Caco-2 (cell line): ENCODE data around the gene GADL1. TPM values are rescaled to one million over a fixed set of nuclear protein-coding genes. Genes with fewer than 3 reads are reported as not detected.

Experiments
- BruUV-seq: library from RNA; stranded (reverse); fragments of 400-500 nt; replicated peaks from 2 replicates; lab custom pipeline; 2021; lab: Mats Ljungman, UMichigan
- CTCF ChIA-PET: fragments of 300-600 bp; sonication (Branson Sonifier 250); formaldehyde crosslinking; loops from one replicate; lab custom pipeline; 2022; ENCODE audit warnings: antibody characterized with exemption; lab: Charles Lee
- POLR2A ChIA-PET: fragments of 300-600 bp; sonication (Branson Sonifier 250); formaldehyde crosslinking; loops from one replicate; lab custom pipeline; 2022; ENCODE audit warnings: antibody characterized with exemption; lab: Charles Lee
- DNase-seq, 2 experiments: peaks; one replicate each; pipeline versions ENCODE4 v3.0.0 to v3.0.0-alpha.2; 2020 to 2022
- H3K27me3 ChIP-seq: replicated peaks from 2 replicates; pipeline ENCODE4 v1.6.0; 2011; ENCODE audit warnings: low read length; ENCODE audit not compliant: control insufficient read depth, insufficient read depth
- H3K36me3 ChIP-seq: 2 replicates; pipeline ENCODE4 v1.5.1; 2011; ENCODE audit warnings: low read length; ENCODE audit not compliant: control insufficient read depth, insufficient read depth
- H3K4me1 ChIP-seq: fragments of 250-450 bp; sonication (Bioruptor Pico); 2 replicates; pipeline ENCODE4 v1.5.1; 2020; ENCODE audit warnings: mild to moderate bottlenecking
- H3K4me3 ChIP-seq: 2 replicates; pipeline ENCODE4 v1.5.1; 2011; ENCODE audit warnings: low read depth, mild to moderate bottlenecking, control low read depth, low read length
- H3K9me3 ChIP-seq: fragments of 250-450 bp; sonication (Bioruptor Pico); 2 replicates; pipeline ENCODE4 v1.5.1; 2020; ENCODE audit warnings: mild to moderate bottlenecking, moderate library complexity
- H3K27ac Mint-ChIP-seq: one replicate; pipeline ENCODE4 v1.8.0; 2022; ENCODE audit warnings: mixed read lengths; ENCODE audit not compliant: unreplicated experiment
- H3K27me3 Mint-ChIP-seq: one replicate; pipeline ENCODE4 v1.8.0; 2022; ENCODE audit warnings: mixed read lengths; ENCODE audit not compliant: insufficient read depth, unreplicated experiment
- H3K36me3 Mint-ChIP-seq: one replicate; pipeline ENCODE4 v1.8.0; 2022; ENCODE audit warnings: mild to moderate bottlenecking, mixed read lengths; ENCODE audit not compliant: insufficient read depth, unreplicated experiment
- H3K4me1 Mint-ChIP-seq: one replicate; pipeline ENCODE4 v1.8.0; 2022; ENCODE audit warnings: low read depth, mixed read lengths; ENCODE audit not compliant: unreplicated experiment
- H3K4me3 Mint-ChIP-seq: one replicate; pipeline ENCODE4 v1.8.0; 2022; ENCODE audit warnings: mild to moderate bottlenecking, moderate library complexity, mixed read lengths; ENCODE audit not compliant: unreplicated experiment
- H3K9me3 Mint-ChIP-seq: one replicate; pipeline ENCODE4 v1.8.0; 2022; ENCODE audit warnings: mixed read lengths; ENCODE audit not compliant: unreplicated experiment
- intact Hi-C: fragments of 100-400 bp; cut with micrococcal nuclease; formaldehyde crosslinking; loops from one replicate; pipeline ENCODE4 v1.10.0; 2022; ENCODE audit not compliant: unreplicated experiment
- total RNA-seq: library from RNA; stranded (reverse); gene quantifications from 2 replicates; pipeline ENCODE4 v1.2.3, GENCODE V29; 2022
- TF ChIP-seq, protein P1 (sequence below), 2 experiments: fragments of 200-600 bp in 1 of 2; IDR thresholded peaks; 1 replicate in 1 of 2; 2 replicates in 1 of 2; pipeline versions ENCODE4 v1.5.1 to v1.8.0; 2011 to 2022; ENCODE audit warnings: antibody characterized with exemption in 1 of 2, control low read depth in 1 of 2, inconsistent platforms in 1 of 2, low read depth in 1 of 2, low read length in 1 of 2, mild to moderate bottlenecking in 1 of 2, moderate library complexity in 1 of 2; ENCODE audit not compliant: insufficient read depth in 1 of 2, severe bottlenecking in 1 of 2, unreplicated experiment in 1 of 2

Gene GADL1
- total RNA-seq, 1 experiment from 2014 or later, result 6.2 TPM

DNA sequence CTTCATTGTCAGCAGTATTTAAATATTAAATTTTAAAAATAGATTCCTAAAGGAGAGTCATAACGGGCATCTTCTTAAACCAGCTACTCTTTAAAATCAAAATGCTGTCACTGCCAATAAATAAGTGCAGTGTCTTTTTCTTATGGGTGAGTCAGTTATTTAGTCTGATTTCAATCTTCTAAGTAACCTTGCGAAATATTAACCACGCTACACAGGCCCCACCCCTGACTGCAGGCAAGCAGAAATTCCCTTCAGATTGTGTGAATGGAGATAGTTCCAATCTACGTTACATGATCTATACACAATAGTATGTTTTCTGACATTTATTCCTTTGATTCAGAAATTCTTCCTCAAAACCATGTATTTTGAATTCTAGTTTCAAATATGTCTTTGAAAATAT, 141.5 kb downstream of the GADL1 start:
- intact Hi-C loops, result no loop called here
- H3K9me3 ChIP-seq, result no peaks in the 10 kb centered on the region
- no TSS peak for BruUV-seq
- Mint-ChIP-seq H3K9me3 (no peaks in the 10 kb centered on the region), H3K27ac (no peak overlapping the region), H3K27me3 (no peaks in the 10 kb centered on the region), H3K4me3 (no peak overlapping the region), H3K4me1 (peaks cover 18% of the 10 kb centered on the region), H3K36me3 (no peaks in the 10 kb centered on the region)
- H3K27me3 ChIP-seq, result no peaks in the 10 kb centered on the region
- ChIA-PET CTCF (interaction anchor here (0.7 kb wide), 1 partner anchor 703 kb away, joined by 3 read pairs; no protein-coding TSS in a partner anchor), POLR2A (no interaction called here)
- DNase-seq, result peak; percentile 42 to 47
- H3K4me3 ChIP-seq, result no peak overlapping the region
- peaks cover 17% of the 10 kb centered on the region for H3K4me1 ChIP-seq
- no peaks in the 10 kb centered on the region for H3K36me3 ChIP-seq
- TF ChIP-seq, protein P1, sequence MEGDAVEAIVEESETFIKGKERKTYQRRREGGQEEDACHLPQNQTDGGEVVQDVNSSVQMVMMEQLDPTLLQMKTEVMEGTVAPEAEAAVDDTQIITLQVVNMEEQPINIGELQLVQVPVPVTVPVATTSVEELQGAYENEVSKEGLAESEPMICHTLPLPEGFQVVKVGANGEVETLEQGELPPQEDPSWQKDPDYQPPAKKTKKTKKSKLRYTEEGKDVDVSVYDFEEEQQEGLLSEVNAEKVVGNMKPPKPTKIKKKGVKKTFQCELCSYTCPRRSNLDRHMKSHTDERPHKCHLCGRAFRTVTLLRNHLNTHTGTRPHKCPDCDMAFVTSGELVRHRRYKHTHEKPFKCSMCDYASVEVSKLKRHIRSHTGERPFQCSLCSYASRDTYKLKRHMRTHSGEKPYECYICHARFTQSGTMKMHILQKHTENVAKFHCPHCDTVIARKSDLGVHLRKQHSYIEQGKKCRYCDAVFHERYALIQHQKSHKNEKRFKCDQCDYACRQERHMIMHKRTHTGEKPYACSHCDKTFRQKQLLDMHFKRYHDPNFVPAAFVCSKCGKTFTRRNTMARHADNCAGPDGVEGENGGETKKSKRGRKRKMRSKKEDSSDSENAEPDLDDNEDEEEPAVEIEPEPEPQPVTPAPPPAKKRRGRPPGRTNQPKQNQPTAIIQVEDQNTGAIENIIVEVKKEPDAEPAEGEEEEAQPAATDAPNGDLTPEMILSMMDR (IDR thresholded peaks at IDR 0.05; ENCODE audit: insufficient read depth in 1 of 2, low read depth in 1 of 2, low read length in 1 of 2, severe bottlenecking in 1 of 2, unreplicated experiment in 1 of 2), result no peak

DNA sequence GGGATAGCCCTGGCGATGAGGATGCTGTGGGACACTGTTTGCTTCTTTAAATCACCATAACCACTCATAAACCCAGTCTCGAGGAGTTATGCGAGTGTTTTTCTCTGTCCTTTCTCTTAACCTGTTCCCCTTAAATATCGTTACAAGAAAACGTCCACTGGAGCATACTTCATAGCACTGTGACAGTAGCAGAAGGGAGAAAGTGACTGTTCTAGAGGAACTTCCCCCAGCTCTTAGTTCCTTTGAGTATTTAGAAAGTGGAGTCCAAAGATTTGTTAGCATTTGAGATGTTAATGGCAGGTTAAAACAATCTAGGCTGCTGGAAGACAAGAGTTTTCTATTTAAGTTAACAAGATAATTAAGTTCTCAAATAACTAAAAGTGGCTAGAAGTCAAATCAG, 142.0 kb downstream of the GADL1 start:
- CTCF ChIA-PET, result interaction anchor here (0.7 to 1.0 kb wide), 2 partner anchors 641 to 703 kb away, joined by 3 read pairs; no protein-coding TSS in a partner anchor

DNA sequence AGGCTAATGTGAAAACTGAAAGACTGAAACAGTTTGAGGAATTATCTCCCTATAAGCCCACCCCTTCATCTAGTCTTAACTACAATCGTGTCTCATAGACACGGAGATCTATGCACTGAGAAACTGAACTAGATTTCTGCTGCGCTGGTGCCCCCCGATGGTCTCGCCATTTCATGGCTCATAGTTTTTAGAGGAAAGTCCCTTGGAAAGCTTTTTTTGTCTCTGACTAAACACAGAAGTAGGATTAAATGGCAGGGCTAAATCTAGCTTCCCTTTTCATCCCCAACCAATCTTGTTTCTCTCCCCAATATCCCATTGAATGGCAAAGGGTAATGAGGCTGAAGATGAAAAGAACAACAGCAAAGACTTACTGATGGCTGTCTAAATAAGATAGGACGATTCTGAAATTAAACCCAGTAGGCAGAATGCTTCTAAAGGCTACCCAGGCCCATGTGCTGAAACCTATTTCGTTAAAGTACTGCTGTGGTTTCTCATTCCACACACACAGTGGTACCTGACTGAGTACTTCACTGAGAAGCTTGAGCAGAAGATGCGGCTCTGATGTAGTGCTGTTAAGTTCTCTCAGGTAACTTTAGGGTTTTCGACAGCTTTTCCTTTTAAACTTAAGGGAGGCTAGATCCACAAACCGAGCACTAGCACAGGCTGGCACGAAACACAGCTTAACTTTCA, 142.7 kb downstream of the GADL1 start:
- TF ChIP-seq, protein P1 (IDR thresholded peaks at IDR 0.05; ENCODE audit: insufficient read depth in 1 of 2, low read depth in 1 of 2, low read length in 1 of 2, severe bottlenecking in 1 of 2, unreplicated experiment in 1 of 2), result peak; percentile 36 to 43
- H3K36me3 Mint-ChIP-seq, result no peaks in the 10 kb centered on the region
- POLR2A ChIA-PET, result no interaction called here

More for the DNA sequence above, 142.0 kb downstream of the GADL1 start:
- no peaks in the 10 kb centered on the region for H3K9me3 ChIP-seq
- no peaks in the 10 kb centered on the region for H3K36me3 Mint-ChIP-seq
- H3K27me3 Mint-ChIP-seq, result no peaks in the 10 kb centered on the region
- H3K9me3 Mint-ChIP-seq, result no peaks in the 10 kb centered on the region
- no peak overlapping the region for H3K4me3 Mint-ChIP-seq
- intact Hi-C loops, result no loop called here
- no peaks in the 10 kb centered on the region for H3K36me3 ChIP-seq
- no peak overlapping the region for H3K4me3 ChIP-seq
- no peaks in the 10 kb centered on the region for H3K27me3 ChIP-seq
- no peak for DNase-seq
- H3K27ac Mint-ChIP-seq, result no peak overlapping the region
- H3K4me1 Mint-ChIP-seq, result peaks cover 22% of the 10 kb centered on the region
- H3K4me1 ChIP-seq, result peaks cover 17% of the 10 kb centered on the region
- POLR2A ChIA-PET, result no interaction called here
- TF ChIP-seq, protein P1 (IDR thresholded peaks at IDR 0.05; ENCODE audit: insufficient read depth in 1 of 2, low read depth in 1 of 2, low read length in 1 of 2, severe bottlenecking in 1 of 2, unreplicated experiment in 1 of 2), result no peak
- BruUV-seq, result no TSS peak

More for the DNA sequence above, 142.7 kb downstream of the GADL1 start:
- intact Hi-C loops, result loop anchor here (1.0 kb wide), 2 partner anchors 709 to 738 kb away; no protein-coding TSS in a partner anchor
- Mint-ChIP-seq H3K27me3 (no peaks in the 10 kb centered on the region), H3K4me1 (peaks cover 15% of the 10 kb centered on the region), H3K27ac (no peak overlapping the region), H3K9me3 (no peaks in the 10 kb centered on the region), H3K4me3 (no peak overlapping the region)
- Histone ChIP-seq H3K4me3 (no peak overlapping the region), H3K9me3 (no peaks in the 10 kb centered on the region), H3K27me3 (no peaks in the 10 kb centered on the region), H3K36me3 (no peaks in the 10 kb centered on the region), H3K4me1 (peaks cover 17% of the 10 kb centered on the region)
- peak; percentile 51 to 58 for DNase-seq
- CTCF ChIA-PET, result interaction anchor here (1.0 to 1.5 kb wide), 3 partner anchors 58 to 739 kb away, joined by 3 to 7 read pairs (median 7); no protein-coding TSS in a partner anchor
- BruUV-seq, result no TSS peak
